ENCODE measurements around the gene MYH8. TPM values are rescaled to one million over a fixed set of nuclear protein-coding genes. Genes with fewer than 3 reads are reported as not detected.

MYH8 gene
- total and polyA plus RNA-seq, 10 of the 15 experiments (the other 5 are each of a cell fraction or from before 2014, with no cell fraction given) = 0.01 to 0.03 TPM; not detected in 8

GRCh38 chr17:10344816-10345215, 76.9 kb downstream of the MYH8 start (continued):
- no peak for TF ChIP-seq E2F4 (IDR thresholded peaks at IDR 0.05; ENCODE audit: low read depth, low read length)

Other genes with a start within 250 kb of the MYH8 start
- gene GAS7, start 223.3 kb downstream of the MYH8 start, total RNA-seq (2014; rRNA removed) = 19.9 and 25.0 TPM in 2 replicates
- gene GAS7, start 223.3 kb downstream of the MYH8 start, total RNA-seq (2014; rRNA removed; fragmentation: Illumina TruSeq; extraction: Trizol) = 23.1 and 26.0 TPM in 2 replicates
- 53.4 and 57.0 TPM in 2 replicates for gene GAS7, start 223.3 kb downstream of the MYH8 start, total RNA-seq (2021)
- 27.2 and 30.2 TPM in 2 replicates for gene GAS7, start 223.3 kb downstream of the MYH8 start, polyA plus RNA-seq (2011; rRNA removed)
- gene GAS7, start 223.3 kb downstream of the MYH8 start, polyA plus RNA-seq (2014; fragmentation: Illumina TruSeq; extraction: Trizol) = 28.7 and 34.1 TPM in 2 replicates
- 1 to 10 TPM; 2.3 to 2.9 TPM for gene GAS7, start 223.3 kb downstream of the MYH8 start, polyA plus RNA-seq (2014; fragmentation: Nextera tagmentation; extraction: Ambion mirVana)
- gene GAS7, start 223.3 kb downstream of the MYH8 start, polyA plus RNA-seq (2014; rRNA removed) = 26.2 and 26.5 TPM in 2 replicates
- 10 to 100 TPM; 19.3 to 20.9 TPM for gene GAS7, start 223.3 kb downstream of the MYH8 start, polyA plus RNA-seq (2016; fragmentation: Nextera tagmentation; extraction: Ambion mirVana)
- under 0.01 TPM in 1 of 2 replicates, not detected in the other for gene MYH13, start 48.9 kb downstream of the MYH8 start, total RNA-seq (2014; rRNA removed)
- 0.04 and 0.05 TPM in 2 replicates for gene MYH13, start 48.9 kb downstream of the MYH8 start, total RNA-seq (2014; rRNA removed; fragmentation: Illumina TruSeq; extraction: Trizol)
- 0.03 TPM in 1 of 2 replicates, not detected in the other for gene MYH13, start 48.9 kb downstream of the MYH8 start, total RNA-seq (2021)
- 0.04 and 0.07 TPM in 2 replicates for gene MYH13, start 48.9 kb downstream of the MYH8 start, polyA plus RNA-seq (2011; rRNA removed)
- 0.01 TPM in 1 of 2 replicates, not detected in the other for gene MYH13, start 48.9 kb downstream of the MYH8 start, polyA plus RNA-seq (2014; fragmentation: Illumina TruSeq; extraction: Trizol)
- gene MYH13, start 48.9 kb downstream of the MYH8 start, polyA plus RNA-seq (2014; fragmentation: Nextera tagmentation; extraction: Ambion mirVana) = under 1 TPM in 1 of 2 experiments, not detected in 1; 0.02 TPM
- 0.04 TPM in 1 of 2 replicates, not detected in the other for gene MYH13, start 48.9 kb downstream of the MYH8 start, polyA plus RNA-seq (2014; rRNA removed)
- under 1 TPM in 1 of 2 experiments, not detected in 1; 0.03 TPM for gene MYH13, start 48.9 kb downstream of the MYH8 start, polyA plus RNA-seq (2016; fragmentation: Nextera tagmentation; extraction: Ambion mirVana)
- gene MYH4, start 47.6 kb upstream of the MYH8 start, total RNA-seq (2014; rRNA removed) = not detected in 2 replicates
- gene MYH4, start 47.6 kb upstream of the MYH8 start, total RNA-seq (2014; rRNA removed; fragmentation: Illumina TruSeq; extraction: Trizol) = not detected in 2 replicates
- gene MYH4, start 47.6 kb upstream of the MYH8 start, total RNA-seq (2021) = not detected in 2 replicates
- gene MYH4, start 47.6 kb upstream of the MYH8 start, polyA plus RNA-seq (2011; rRNA removed) = not detected in 2 replicates
- gene MYH4, start 47.6 kb upstream of the MYH8 start, polyA plus RNA-seq (2014; fragmentation: Illumina TruSeq; extraction: Trizol) = not detected in 2 replicates
- not detected for gene MYH4, start 47.6 kb upstream of the MYH8 start, polyA plus RNA-seq (2014; fragmentation: Nextera tagmentation; extraction: Ambion mirVana)
- gene MYH4, start 47.6 kb upstream of the MYH8 start, polyA plus RNA-seq (2014; rRNA removed) = not detected in 2 replicates
- not detected for gene MYH4, start 47.6 kb upstream of the MYH8 start, polyA plus RNA-seq (2016; fragmentation: Nextera tagmentation; extraction: Ambion mirVana)
- not detected in 2 replicates for gene MYH1, start 96.6 kb upstream of the MYH8 start, total RNA-seq (2014; rRNA removed)
- not detected in 2 replicates for gene MYH1, start 96.6 kb upstream of the MYH8 start, total RNA-seq (2014; rRNA removed; fragmentation: Illumina TruSeq; extraction: Trizol)
- gene MYH1, start 96.6 kb upstream of the MYH8 start, total RNA-seq (2021) = not detected in 2 replicates
- 0.01 TPM in 1 of 2 replicates, not detected in the other for gene MYH1, start 96.6 kb upstream of the MYH8 start, polyA plus RNA-seq (2011; rRNA removed)
- not detected in 2 replicates for gene MYH1, start 96.6 kb upstream of the MYH8 start, polyA plus RNA-seq (2014; fragmentation: Illumina TruSeq; extraction: Trizol)
- not detected for gene MYH1, start 96.6 kb upstream of the MYH8 start, polyA plus RNA-seq (2014; fragmentation: Nextera tagmentation; extraction: Ambion mirVana)
- gene MYH1, start 96.6 kb upstream of the MYH8 start, polyA plus RNA-seq (2014; rRNA removed) = not detected in 2 replicates
- not detected for gene MYH1, start 96.6 kb upstream of the MYH8 start, polyA plus RNA-seq (2016; fragmentation: Nextera tagmentation; extraction: Ambion mirVana)
- not detected in 2 replicates for gene MYH2, start 127.7 kb upstream of the MYH8 start, total RNA-seq (2014; rRNA removed)
- not detected in 2 replicates for gene MYH2, start 127.7 kb upstream of the MYH8 start, total RNA-seq (2014; rRNA removed; fragmentation: Illumina TruSeq; extraction: Trizol)
- gene MYH2, start 127.7 kb upstream of the MYH8 start, total RNA-seq (2021) = not detected in 2 replicates
- not detected in 2 replicates for gene MYH2, start 127.7 kb upstream of the MYH8 start, polyA plus RNA-seq (2011; rRNA removed)
- gene MYH2, start 127.7 kb upstream of the MYH8 start, polyA plus RNA-seq (2014; fragmentation: Illumina TruSeq; extraction: Trizol) = not detected in 2 replicates
- not detected for gene MYH2, start 127.7 kb upstream of the MYH8 start, polyA plus RNA-seq (2014; fragmentation: Nextera tagmentation; extraction: Ambion mirVana)
- not detected in 2 replicates for gene MYH2, start 127.7 kb upstream of the MYH8 start, polyA plus RNA-seq (2014; rRNA removed)
- not detected for gene MYH2, start 127.7 kb upstream of the MYH8 start, polyA plus RNA-seq (2016; fragmentation: Nextera tagmentation; extraction: Ambion mirVana)
- gene MYH3, start 235.4 kb upstream of the MYH8 start, total RNA-seq (2014; rRNA removed) = 0.17 and 1.5 TPM in 2 replicates
- 0.31 and 1.0 TPM in 2 replicates for gene MYH3, start 235.4 kb upstream of the MYH8 start, total RNA-seq (2014; rRNA removed; fragmentation: Illumina TruSeq; extraction: Trizol)
- gene MYH3, start 235.4 kb upstream of the MYH8 start, total RNA-seq (2021) = 1.1 and 1.4 TPM in 2 replicates
- gene MYH3, start 235.4 kb upstream of the MYH8 start, polyA plus RNA-seq (2011; rRNA removed) = 0.98 and 1.2 TPM in 2 replicates
- 0.82 and 1.3 TPM in 2 replicates for gene MYH3, start 235.4 kb upstream of the MYH8 start, polyA plus RNA-seq (2014; fragmentation: Illumina TruSeq; extraction: Trizol)
- under 1 TPM; 0.14 to 0.69 TPM for gene MYH3, start 235.4 kb upstream of the MYH8 start, polyA plus RNA-seq (2014; fragmentation: Nextera tagmentation; extraction: Ambion mirVana)
- gene MYH3, start 235.4 kb upstream of the MYH8 start, polyA plus RNA-seq (2014; rRNA removed) = 0.36 and 0.53 TPM in 2 replicates
- gene MYH3, start 235.4 kb upstream of the MYH8 start, polyA plus RNA-seq (2016; fragmentation: Nextera tagmentation; extraction: Ambion mirVana) = under 1 TPM; 0.72 to 0.96 TPM